ENCODE data around the gene EXOC2. TPM values are rescaled to one million over a fixed set of nuclear protein-coding genes. Genes with fewer than 3 reads are reported as not detected.

EXOC2 gene
- total RNA-seq, 4 donors from 2014 or later: 7.6 to 22.5 (median 20.2) TPM

DNA sequence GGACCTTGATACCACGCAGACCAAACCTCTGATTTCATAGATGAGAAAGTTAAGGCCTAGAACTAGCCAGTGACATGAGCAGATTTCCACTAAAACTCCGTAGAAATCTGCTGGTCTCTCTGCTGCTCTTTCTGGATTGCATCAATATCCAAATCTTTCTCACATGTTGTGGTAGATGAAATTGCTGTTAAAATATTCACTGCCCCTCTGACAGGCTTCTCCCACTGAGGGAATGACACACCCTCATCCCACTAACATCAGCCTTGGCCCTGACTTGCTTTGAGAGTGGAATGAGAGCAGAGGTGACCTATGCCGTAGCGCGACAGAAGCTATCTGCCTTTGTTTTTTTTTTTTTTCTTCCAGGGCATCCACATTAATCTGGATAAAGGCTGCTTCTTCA lies 20.4 kb upstream of the EXOC2 start:
- TF ChIP-seq, protein P1, sequence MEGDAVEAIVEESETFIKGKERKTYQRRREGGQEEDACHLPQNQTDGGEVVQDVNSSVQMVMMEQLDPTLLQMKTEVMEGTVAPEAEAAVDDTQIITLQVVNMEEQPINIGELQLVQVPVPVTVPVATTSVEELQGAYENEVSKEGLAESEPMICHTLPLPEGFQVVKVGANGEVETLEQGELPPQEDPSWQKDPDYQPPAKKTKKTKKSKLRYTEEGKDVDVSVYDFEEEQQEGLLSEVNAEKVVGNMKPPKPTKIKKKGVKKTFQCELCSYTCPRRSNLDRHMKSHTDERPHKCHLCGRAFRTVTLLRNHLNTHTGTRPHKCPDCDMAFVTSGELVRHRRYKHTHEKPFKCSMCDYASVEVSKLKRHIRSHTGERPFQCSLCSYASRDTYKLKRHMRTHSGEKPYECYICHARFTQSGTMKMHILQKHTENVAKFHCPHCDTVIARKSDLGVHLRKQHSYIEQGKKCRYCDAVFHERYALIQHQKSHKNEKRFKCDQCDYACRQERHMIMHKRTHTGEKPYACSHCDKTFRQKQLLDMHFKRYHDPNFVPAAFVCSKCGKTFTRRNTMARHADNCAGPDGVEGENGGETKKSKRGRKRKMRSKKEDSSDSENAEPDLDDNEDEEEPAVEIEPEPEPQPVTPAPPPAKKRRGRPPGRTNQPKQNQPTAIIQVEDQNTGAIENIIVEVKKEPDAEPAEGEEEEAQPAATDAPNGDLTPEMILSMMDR (IDR thresholded peaks at IDR 0.05): no peak
- TF ChIP-seq POLR2A (IDR thresholded peaks at IDR 0.05): no peak
- in situ Hi-C loops (cut with MboI; ENCODE audit: low pct_ligation_motif_present in 1 of 4, low pct_unique_long_range_greater_than_20kb in 1 of 4, low sequenced_read_pairs in 3 of 4): loop anchor here in 1 of 4 donors (25.0 kb wide), 1 partner anchor 674 kb away; the partner anchor contains the start of gene FOXF2

DNA sequence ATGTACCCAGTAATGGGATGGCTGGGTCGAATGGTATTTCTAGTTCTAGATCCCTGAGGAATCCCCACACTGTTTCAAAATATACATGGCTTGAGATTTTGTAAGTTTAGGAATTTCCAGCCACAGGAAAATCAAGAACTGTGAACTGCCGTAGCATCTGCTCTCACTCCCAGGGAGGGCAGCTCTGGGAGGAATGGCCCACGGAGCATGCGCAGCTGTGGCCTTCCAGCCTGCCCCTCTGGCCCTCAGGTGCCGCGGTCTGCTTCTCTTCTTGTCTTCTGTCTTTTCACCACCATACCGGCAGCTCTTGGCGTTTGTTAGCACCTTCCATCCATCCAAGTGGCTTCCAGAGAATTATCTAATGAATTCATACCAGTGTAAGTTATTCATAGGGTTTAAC lies 19.9 kb upstream of the EXOC2 start:
- in situ Hi-C loops (cut with MboI; ENCODE audit: low pct_ligation_motif_present in 1 of 4, low pct_unique_long_range_greater_than_20kb in 1 of 4, low sequenced_read_pairs in 3 of 4) (loop anchor here in 1 of 4 donors (25.0 kb wide), 1 partner anchor 674 kb away; the partner anchor contains the start of gene FOXF2), intact Hi-C loops (cut with DNase I; ENCODE audit: low total_unique reads) (loop anchor here (10.0 kb wide), 1 partner anchor 118 kb away; no protein-coding TSS in a partner anchor)
- Histone ChIP-seq H3K27ac (peak overlapping the region; percentile 18 to 52 (median 34)), H3K36me3 (no peaks in the 10 kb centered on the region), H3K4me3 (no peak overlapping the region), H3K9me3 (no peaks in the 10 kb centered on the region), H3K4me1 (peaks cover 0 to 16% (median 2%) of the 10 kb centered on the region in 4 donors), H3K27me3 (peaks cover 27% of the 10 kb centered on the region)
- WGBS, 2 donors (ENCODE audit: low coverage in 1 of 2): 88 to 97% methylated on average over 4 to 8 of the region's 8 CpGs
- no peak for DNase-seq
- TF ChIP-seq POLR2AphosphoS5 (IDR thresholded peaks at IDR 0.05) (no peak), POLR2A (IDR thresholded peaks at IDR 0.05) (no peak), EP300 (IDR thresholded peaks at IDR 0.05; ENCODE audit: low read depth) (no peak)
- TF ChIP-seq, protein P1 (IDR thresholded peaks at IDR 0.05): no peak

More for the DNA sequence above, 20.4 kb upstream of the EXOC2 start:
- Histone ChIP-seq H3K27me3 (peaks cover 22% of the 10 kb centered on the region), H3K36me3 (no peaks in the 10 kb centered on the region), H3K27ac (peak overlapping the region in 3 of 4 donors; percentile 18 to 52 (median 26)), H3K9me3 (no peaks in the 10 kb centered on the region), H3K4me3 (no peak overlapping the region), H3K4me1 (peaks cover 0 to 16% (median 2%) of the 10 kb centered on the region in 4 donors)
- intact Hi-C loops (cut with DNase I; ENCODE audit: low total_unique reads): loop anchor here (10.0 kb wide), 1 partner anchor 119 kb away; no protein-coding TSS in a partner anchor
- WGBS, 2 donors (ENCODE audit: low coverage in 1 of 2): 82% methylated on average over 5 of the region's 5 CpGs
- DNase-seq: no peak

DNA sequence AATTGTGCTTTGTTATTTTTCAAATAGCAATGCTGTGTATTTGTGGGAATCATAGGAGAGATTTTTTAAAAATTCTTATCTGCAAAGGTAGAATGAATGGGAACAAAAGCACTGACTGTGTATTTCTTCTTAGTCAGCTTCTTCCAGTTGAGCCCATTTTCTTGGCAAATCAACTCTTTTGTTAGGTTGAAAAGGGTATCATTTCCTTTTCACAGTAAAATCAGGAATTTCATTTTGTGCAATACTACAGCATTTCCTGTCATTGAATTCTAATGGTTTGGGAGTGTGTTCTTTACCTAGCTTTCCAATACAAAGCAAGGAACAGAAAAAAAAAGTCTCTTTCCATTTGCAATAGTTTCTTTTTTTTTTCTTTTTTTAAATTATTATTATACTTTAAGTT lies 19.0 kb upstream of the EXOC2 start:
- intact Hi-C loops (cut with DNase I; ENCODE audit: low total_unique reads): loop anchor here (10.0 kb wide), 1 partner anchor 117 kb away; no protein-coding TSS in a partner anchor
- peaks cover 28% of the 10 kb centered on the region for H3K27me3 ChIP-seq
- no peaks in the 10 kb centered on the region for H3K36me3 ChIP-seq
- H3K4me3 ChIP-seq: peak overlapping the region in 1 of 4 donors; percentile 57
- peaks cover 0 to 16% (median 2%) of the 10 kb centered on the region in 4 donors for H3K4me1 ChIP-seq
- no peak for TF ChIP-seq POLR2A (IDR thresholded peaks at IDR 0.05)
- TF ChIP-seq EP300 (IDR thresholded peaks at IDR 0.05; ENCODE audit: low read depth): no peak
- no peak for TF ChIP-seq POLR2AphosphoS5 (IDR thresholded peaks at IDR 0.05)
- TF ChIP-seq, protein P1 (IDR thresholded peaks at IDR 0.05): no peak
- in situ Hi-C loops (cut with MboI; ENCODE audit: low pct_ligation_motif_present in 1 of 4, low pct_unique_long_range_greater_than_20kb in 1 of 4, low sequenced_read_pairs in 3 of 4): loop anchor here in 1 of 4 donors (25.0 kb wide), 1 partner anchor 675 kb away; the partner anchor contains the start of gene FOXF2
- DNase-seq: no peak
- H3K9me3 ChIP-seq: no peaks in the 10 kb centered on the region
- peak overlapping the region; percentile 85 to 92 (median 90) for H3K27ac ChIP-seq

DNA sequence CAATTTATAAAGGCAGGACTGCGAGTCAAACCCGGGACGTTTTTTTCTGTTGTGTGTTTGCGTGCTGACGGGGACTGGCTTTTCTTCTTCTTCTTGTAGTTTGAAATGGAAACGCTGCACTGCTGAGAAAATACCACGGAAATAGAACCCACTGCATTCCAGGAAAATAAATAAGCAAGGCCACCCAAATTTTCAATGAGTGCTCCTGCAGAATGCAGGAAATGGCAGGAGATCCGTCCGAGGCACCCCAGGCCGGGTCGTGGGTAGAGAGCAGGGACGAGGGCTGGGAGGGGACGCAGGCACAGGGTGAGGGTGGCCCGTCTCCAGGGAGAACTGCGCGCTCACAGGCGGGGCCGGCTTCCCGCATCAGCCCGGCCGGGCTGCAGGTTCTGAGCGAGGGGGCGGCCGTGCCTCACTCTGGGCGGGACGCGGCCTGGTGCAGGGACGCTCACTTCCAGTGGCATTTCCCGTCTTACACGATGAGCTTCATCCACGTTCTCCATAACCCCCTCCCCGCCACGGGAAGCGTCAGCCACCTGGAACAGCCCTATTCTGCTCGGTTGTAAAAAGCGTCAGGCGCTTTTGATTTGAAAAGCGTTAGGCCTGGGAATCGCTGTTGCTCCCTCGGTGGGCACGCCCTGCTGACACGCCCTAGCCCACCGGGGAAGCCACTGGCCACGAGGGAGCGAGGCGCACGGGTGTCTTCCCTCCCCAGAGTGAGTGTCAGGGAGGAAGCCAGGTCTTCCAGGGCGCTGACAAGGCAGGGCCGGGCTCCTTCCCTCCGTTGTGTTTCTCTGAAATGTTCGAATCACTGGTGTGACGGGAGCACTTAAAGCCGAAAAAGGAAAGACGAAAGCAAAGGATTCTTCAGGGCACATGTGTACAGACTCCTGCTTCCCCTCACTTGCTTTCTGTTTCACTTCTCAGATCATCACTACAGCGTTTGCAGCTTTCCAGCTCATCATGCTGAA lies 17.9 kb upstream of the EXOC2 start:
- Histone ChIP-seq H3K27ac (peak overlapping the region; percentile 85 to 92 (median 90)), H3K4me3 (peak overlapping the region; percentile 34 to 57 (median 43)), H3K36me3 (no peaks in the 10 kb centered on the region), H3K27me3 (peaks cover 31% of the 10 kb centered on the region), H3K9me3 (no peaks in the 10 kb centered on the region), H3K4me1 (peaks cover 0 to 16% (median 2%) of the 10 kb centered on the region in 4 donors)
- in situ Hi-C loops (cut with MboI; ENCODE audit: low pct_ligation_motif_present in 1 of 4, low pct_unique_long_range_greater_than_20kb in 1 of 4, low sequenced_read_pairs in 3 of 4): loop anchor here in 1 of 4 donors (25.0 kb wide), 1 partner anchor 676 kb away; the partner anchor contains the start of gene FOXF2
- WGBS, 2 donors (ENCODE audit: low coverage in 1 of 2): 0% methylated on average over 6 to 55 of the region's 55 CpGs
- DNase-seq: peak; percentile 60
- TF ChIP-seq, protein P1 (IDR thresholded peaks at IDR 0.05): no peak
- TF ChIP-seq POLR2A (IDR thresholded peaks at IDR 0.05) (peak; percentile 59), POLR2AphosphoS5 (IDR thresholded peaks at IDR 0.05) (peak; percentile 85 to 88 (median 87))
- intact Hi-C loops (cut with DNase I; ENCODE audit: low total_unique reads): loop anchor here (10.0 kb wide), 1 partner anchor 116 kb away; no protein-coding TSS in a partner anchor

Data from transverse colon (tissue), 4 donors.